ENCODE measurements around the gene ACLY.

ACLY gene

GRCh38 chr17:41818024-41818423, 100.7 kb downstream of the ACLY start:
- peaks cover 53% of the 10 kb centered on the region for H3K36me3 ChIP-seq
- DNase-seq: no peak
- no peaks in the 10 kb centered on the region for H3K9me3 ChIP-seq (ENCODE audit: severe bottlenecking)
- no peak overlapping the region for H3K4me3 ChIP-seq (ENCODE audit: low read depth, low read length)
- TF ChIP-seq CTCF (IDR thresholded peaks at IDR 0.05; ENCODE audit: low read depth, low read length): no peak
- no peak overlapping the region for H3K27ac ChIP-seq
- no peaks in the 10 kb centered on the region for H3K27me3 ChIP-seq (ENCODE audit: insufficient read depth, low read depth, severe bottlenecking)
